Iris pigment epithelial cell (primary cell): Measurements from ENCODE around the gene TXNL4A.

Source experiments
- DNase-seq: peaks from one replicate; pipeline ENCODE4 v3.0.0-alpha.2; 2011; ENCODE audit warnings: low read depth

The TXNL4A gene

GRCh38 chr18:79935098-79935480 lies 53.3 kb downstream of the TXNL4A start:
- DNase-seq = no peak

- DNase-seq = no peak
Measured at GRCh38 chr18:79934311-79935097, 53.9 kb downstream of the TXNL4A start.

- DNase-seq = no peak
Measured at GRCh38 chr18:79933765-79934164, 54.6 kb downstream of the TXNL4A start.

GRCh38 chr18:79932907-79933306 lies 55.5 kb downstream of the TXNL4A start:
- DNase-seq = no peak

GRCh38 chr18:79931475-79931874 lies 56.9 kb downstream of the TXNL4A start:
- DNase-seq = no peak

- no peak for DNase-seq
Measured at GRCh38 chr18:79930020-79930642, 58.2 kb downstream of the TXNL4A start.

- DNase-seq = no peak
Measured at GRCh38 chr18:79928563-79928960, 59.8 kb downstream of the TXNL4A start.

- no peak for DNase-seq
Measured at GRCh38 chr18:79927607-79928562, 60.5 kb downstream of the TXNL4A start.

GRCh38 chr18:79926715-79927606 lies 61.4 kb downstream of the TXNL4A start:
- no peak for DNase-seq

GRCh38 chr18:79926306-79926705 lies 62.1 kb downstream of the TXNL4A start:
- no peak for DNase-seq

- no peak for DNase-seq
Measured at GRCh38 chr18:79924814-79925731, 63.3 kb downstream of the TXNL4A start.

- DNase-seq = no peak
Measured at GRCh38 chr18:79923896-79924585, 64.3 kb downstream of the TXNL4A start.

GRCh38 chr18:79922971-79923411 lies 65.4 kb downstream of the TXNL4A start:
- DNase-seq = no peak

GRCh38 chr18:79921984-79922965 lies 66.1 kb downstream of the TXNL4A start:
- DNase-seq = no peak
